Measurements from ENCODE around the gene SOX6. TPM values are rescaled to one million over a fixed set of nuclear protein-coding genes. Genes with fewer than 3 reads are reported as not detected.

Gene SOX6
- total RNA-seq, 1 experiment from 2014 or later = not detected

DNA sequence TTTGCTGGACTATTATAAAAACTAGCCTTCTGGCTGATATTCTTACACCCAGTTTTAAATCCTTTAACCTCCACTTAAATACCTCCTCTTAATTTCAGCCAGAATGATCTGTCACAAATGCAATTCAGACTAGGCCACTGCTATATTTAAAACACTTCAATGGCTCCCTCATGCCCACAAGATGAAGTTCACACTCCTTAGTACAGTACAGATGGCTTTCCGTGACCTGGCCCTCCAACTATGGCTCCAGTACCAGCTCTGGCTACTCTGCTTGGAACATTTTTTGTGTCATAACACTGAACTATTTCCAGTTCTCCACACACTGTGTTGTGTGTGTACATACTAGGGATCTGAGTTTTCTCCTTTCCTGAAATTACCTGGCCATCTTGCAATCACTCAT is 353.4 kb downstream of the SOX6 start:
- Histone ChIP-seq H3K27me3 (ENCODE audit: low read length) (no peaks in the 10 kb centered on the region; the same call in 1 of the 2 replicates), H3K9me3 (ENCODE audit: low read length) (no peaks in the 10 kb centered on the region), H3K4me3 (ENCODE audit: low read length) (no peak overlapping the region), H2AFZ (ENCODE audit: low read length) (no peak overlapping the region), H3K9me2 (replicated peaks; ENCODE audit: insufficient read depth, low read length) (no peaks in the 10 kb centered on the region), H3K27ac (ENCODE audit: low read length) (no peak overlapping the region), H3K79me2 (ENCODE audit: low read length) (no peaks in the 10 kb centered on the region), H3K36me3 (ENCODE audit: insufficient read depth, low read length) (no peaks in the 10 kb centered on the region), H4K20me1 (ENCODE audit: insufficient read depth, low read depth, low read length) (no peaks in the 10 kb centered on the region), H3K9ac (ENCODE audit: low read length) (no peak overlapping the region), H3K4me1 (ENCODE audit: low read length) (no peaks in the 10 kb centered on the region), H3K4me2 (ENCODE audit: low read depth, low read length, poor library complexity, severe bottlenecking) (no peak overlapping the region)
- DNase-seq = no peak

DNA sequence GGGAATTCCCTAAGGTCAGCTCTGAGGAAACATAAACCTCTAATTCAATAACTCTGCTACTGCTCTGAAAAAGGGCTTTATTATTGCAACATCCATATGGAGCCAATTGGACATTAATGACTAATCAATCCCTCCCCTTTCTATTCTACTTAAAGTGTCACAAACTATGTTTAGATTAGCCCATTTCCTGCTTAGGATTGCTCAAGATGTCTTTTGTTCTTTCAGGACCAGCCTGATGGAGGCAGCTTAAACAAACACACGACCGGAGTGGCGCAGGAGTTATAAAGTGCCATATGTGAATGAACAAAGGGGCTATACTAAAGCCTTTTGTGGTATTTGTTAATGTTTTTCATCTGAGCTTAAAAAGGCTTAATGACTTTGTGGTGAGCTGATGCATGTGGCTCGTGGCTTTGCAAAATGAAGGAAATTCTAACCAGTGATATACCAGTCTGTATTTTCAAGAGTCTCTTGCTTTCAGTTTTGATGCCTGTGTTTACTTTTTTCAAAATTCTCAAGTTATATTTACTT is 354.4 kb downstream of the SOX6 start:
- no peaks in the 10 kb centered on the region for H3K9me2 ChIP-seq (replicated peaks; ENCODE audit: insufficient read depth, low read length)
- H2AFZ ChIP-seq (ENCODE audit: low read length) = no peak overlapping the region
- no peak for DNase-seq
- H3K4me1 ChIP-seq (ENCODE audit: low read length) = no peaks in the 10 kb centered on the region
- H4K20me1 ChIP-seq (ENCODE audit: insufficient read depth, low read depth, low read length) = no peaks in the 10 kb centered on the region
- no peaks in the 10 kb centered on the region for H3K79me2 ChIP-seq (ENCODE audit: low read length)
- no peak overlapping the region for H3K27ac ChIP-seq (ENCODE audit: low read length)
- H3K4me3 ChIP-seq (ENCODE audit: low read length) = no peak overlapping the region
- H3K36me3 ChIP-seq (ENCODE audit: insufficient read depth, low read length) = no peaks in the 10 kb centered on the region
- H3K9ac ChIP-seq (ENCODE audit: low read length) = no peak overlapping the region
- no peaks in the 10 kb centered on the region; the same call in 1 of the 2 replicates for H3K27me3 ChIP-seq (ENCODE audit: low read length)
- H3K4me2 ChIP-seq (ENCODE audit: low read depth, low read length, poor library complexity, severe bottlenecking) = no peak overlapping the region
- no peaks in the 10 kb centered on the region for H3K9me3 ChIP-seq (ENCODE audit: low read length)

DNA sequence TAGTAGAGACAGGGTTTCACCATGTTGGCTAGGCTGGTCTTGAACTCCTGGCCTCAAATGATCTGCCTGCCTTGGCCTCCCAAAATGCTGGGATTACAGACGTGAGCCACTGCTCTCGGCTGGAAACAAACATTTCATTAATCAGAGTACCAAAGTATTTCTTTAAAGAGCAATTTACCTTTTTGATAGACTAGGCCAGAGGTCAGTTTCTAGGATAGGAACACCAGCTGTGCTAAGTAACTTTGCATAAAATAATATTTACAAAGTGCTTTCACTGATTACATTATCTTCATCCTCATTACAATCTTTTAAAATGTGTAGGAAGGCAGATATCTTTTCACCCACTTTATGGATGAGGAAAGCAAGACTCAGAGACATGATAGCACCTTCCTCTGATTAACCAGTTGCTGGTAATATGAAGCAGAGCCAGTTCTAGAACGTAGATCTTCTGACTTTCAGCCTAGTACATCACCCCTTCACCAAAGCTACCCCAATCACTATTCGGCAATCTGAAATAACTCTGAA is 355.2 kb downstream of the SOX6 start:
- H3K4me3 ChIP-seq (ENCODE audit: low read length) = no peak overlapping the region
- H3K79me2 ChIP-seq (ENCODE audit: low read length) = no peaks in the 10 kb centered on the region
- DNase-seq = no peak
- no peaks in the 10 kb centered on the region for H3K9me2 ChIP-seq (replicated peaks; ENCODE audit: insufficient read depth, low read length)
- H3K27me3 ChIP-seq (ENCODE audit: low read length) = no peaks in the 10 kb centered on the region; the same call in 1 of the 2 replicates
- no peaks in the 10 kb centered on the region for H3K4me1 ChIP-seq (ENCODE audit: low read length)
- H2AFZ ChIP-seq (ENCODE audit: low read length) = no peak overlapping the region
- H3K4me2 ChIP-seq (ENCODE audit: low read depth, low read length, poor library complexity, severe bottlenecking) = no peak overlapping the region
- H3K36me3 ChIP-seq (ENCODE audit: insufficient read depth, low read length) = no peaks in the 10 kb centered on the region
- H3K9me3 ChIP-seq (ENCODE audit: low read length) = no peaks in the 10 kb centered on the region
- no peak overlapping the region for H3K9ac ChIP-seq (ENCODE audit: low read length)
- no peaks in the 10 kb centered on the region for H4K20me1 ChIP-seq (ENCODE audit: insufficient read depth, low read depth, low read length)
- H3K27ac ChIP-seq (ENCODE audit: low read length) = no peak overlapping the region

DNA sequence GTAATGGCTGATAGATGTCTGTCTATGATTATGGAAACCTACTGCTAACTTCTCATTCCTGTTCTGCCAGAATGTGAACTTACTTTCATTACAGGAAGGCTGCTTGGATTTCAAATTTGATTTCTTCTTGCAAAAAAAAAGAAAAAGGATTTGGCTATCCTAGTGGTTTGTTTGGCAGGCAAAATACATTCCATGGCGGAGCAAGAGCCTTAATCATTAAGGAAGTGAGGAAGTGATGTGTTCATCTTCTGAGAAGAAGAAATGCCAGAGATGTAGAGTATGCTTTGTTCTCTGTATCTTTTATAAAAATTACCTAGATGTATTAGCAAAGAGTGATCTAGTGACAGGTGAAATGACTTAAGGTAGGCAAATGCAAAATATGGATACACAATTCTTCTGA is 356.3 kb downstream of the SOX6 start:
- Histone ChIP-seq H3K27me3 (ENCODE audit: low read length) (no peaks in the 10 kb centered on the region; the same call in 1 of the 2 replicates), H3K27ac (ENCODE audit: low read length) (no peak overlapping the region), H3K36me3 (ENCODE audit: insufficient read depth, low read length) (no peaks in the 10 kb centered on the region), H3K9ac (ENCODE audit: low read length) (no peak overlapping the region), H3K79me2 (ENCODE audit: low read length) (no peaks in the 10 kb centered on the region), H3K4me3 (ENCODE audit: low read length) (no peak overlapping the region), H3K9me2 (replicated peaks; ENCODE audit: insufficient read depth, low read length) (no peaks in the 10 kb centered on the region), H3K4me1 (ENCODE audit: low read length) (no peaks in the 10 kb centered on the region), H3K9me3 (ENCODE audit: low read length) (no peaks in the 10 kb centered on the region), H4K20me1 (ENCODE audit: insufficient read depth, low read depth, low read length) (no peaks in the 10 kb centered on the region), H3K4me2 (ENCODE audit: low read depth, low read length, poor library complexity, severe bottlenecking) (no peak overlapping the region), H2AFZ (ENCODE audit: low read length) (no peak overlapping the region)
- no peak for DNase-seq

DNA sequence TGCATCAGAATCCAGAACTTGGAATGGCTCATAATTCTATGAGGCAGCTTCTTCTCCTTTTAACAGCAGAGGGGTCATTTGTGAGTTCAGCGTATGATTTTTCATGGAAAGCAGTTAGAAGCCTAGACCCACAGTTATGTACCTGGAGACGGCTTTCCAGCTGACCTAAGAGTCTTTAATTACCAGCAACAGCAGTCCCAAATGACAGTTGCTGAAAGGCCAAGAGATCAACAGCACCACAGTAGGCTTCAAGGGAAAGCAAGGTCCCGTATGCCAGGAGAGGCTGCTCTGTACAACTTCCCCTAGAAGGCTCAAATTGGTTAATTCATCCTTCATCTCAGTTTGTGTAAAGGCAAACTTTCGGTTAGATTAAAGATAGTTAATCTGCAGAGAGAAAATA is 363.0 kb downstream of the SOX6 start:
- no peak overlapping the region for H3K9ac ChIP-seq (ENCODE audit: low read length)
- H3K27ac ChIP-seq (ENCODE audit: low read length) = no peak overlapping the region
- no peaks in the 10 kb centered on the region for H3K79me2 ChIP-seq (ENCODE audit: low read length)
- DNase-seq = no peak
- no peaks in the 10 kb centered on the region for H3K9me2 ChIP-seq (replicated peaks; ENCODE audit: insufficient read depth, low read length)
- H3K9me3 ChIP-seq (ENCODE audit: low read length) = no peaks in the 10 kb centered on the region
- H3K4me3 ChIP-seq (ENCODE audit: low read length) = no peak overlapping the region
- H4K20me1 ChIP-seq (ENCODE audit: insufficient read depth, low read depth, low read length) = no peaks in the 10 kb centered on the region
- no peak overlapping the region for H3K4me2 ChIP-seq (ENCODE audit: low read depth, low read length, poor library complexity, severe bottlenecking)
- H2AFZ ChIP-seq (ENCODE audit: low read length) = no peak overlapping the region
- H3K27me3 ChIP-seq (ENCODE audit: low read length) = no peaks in the 10 kb centered on the region
- no peaks in the 10 kb centered on the region for H3K36me3 ChIP-seq (ENCODE audit: insufficient read depth, low read length)
- H3K4me1 ChIP-seq (ENCODE audit: low read length) = no peaks in the 10 kb centered on the region

DNA sequence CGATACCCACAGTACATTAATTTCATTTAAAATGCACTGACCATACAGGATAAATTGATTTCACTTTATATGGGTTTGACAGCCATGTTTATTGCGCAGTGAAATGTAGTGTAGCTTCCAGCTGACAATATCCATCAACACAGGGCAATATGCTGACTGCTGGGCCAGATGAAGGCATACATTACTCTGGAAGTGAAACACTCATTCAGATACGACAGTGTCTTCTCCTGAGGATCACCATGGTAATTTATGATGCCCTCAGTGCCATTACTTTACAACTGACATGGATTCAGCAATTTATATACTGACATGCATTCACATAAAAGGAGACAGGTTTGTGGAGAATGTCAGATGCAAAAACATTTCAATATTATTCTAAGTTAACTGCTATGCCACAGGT is 365.1 kb downstream of the SOX6 start:
- Histone ChIP-seq H3K27ac (ENCODE audit: low read length) (no peak overlapping the region), H3K9ac (ENCODE audit: low read length) (no peak overlapping the region), H3K9me3 (ENCODE audit: low read length) (no peaks in the 10 kb centered on the region), H3K36me3 (ENCODE audit: insufficient read depth, low read length) (no peaks in the 10 kb centered on the region), H2AFZ (ENCODE audit: low read length) (no peak overlapping the region), H3K79me2 (ENCODE audit: low read length) (no peaks in the 10 kb centered on the region), H3K4me2 (ENCODE audit: low read depth, low read length, poor library complexity, severe bottlenecking) (no peak overlapping the region), H4K20me1 (ENCODE audit: insufficient read depth, low read depth, low read length) (no peaks in the 10 kb centered on the region), H3K27me3 (ENCODE audit: low read length) (no peaks in the 10 kb centered on the region), H3K9me2 (replicated peaks; ENCODE audit: insufficient read depth, low read length) (no peaks in the 10 kb centered on the region), H3K4me1 (ENCODE audit: low read length) (no peaks in the 10 kb centered on the region), H3K4me3 (ENCODE audit: low read length) (no peak overlapping the region)
- DNase-seq = no peak

DNA sequence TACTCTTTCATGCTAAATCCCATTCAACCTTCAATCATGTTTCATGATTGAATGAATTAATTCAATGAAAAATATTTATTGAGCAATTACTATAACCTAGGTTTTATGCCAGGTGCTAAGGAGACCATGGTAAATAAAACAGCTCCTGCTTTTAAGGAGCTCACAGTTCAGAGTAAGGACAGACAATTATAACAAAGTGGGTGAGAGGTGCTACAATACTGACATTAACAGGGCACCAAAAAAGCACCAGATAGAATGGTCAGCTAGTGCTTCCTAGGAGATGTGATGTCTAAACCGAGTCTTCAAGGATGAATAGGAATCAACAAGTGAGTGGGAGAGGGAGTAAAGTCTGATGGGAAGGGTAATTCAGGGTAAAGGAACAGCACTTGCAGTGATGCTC is 366.7 kb downstream of the SOX6 start:
- Histone ChIP-seq H3K4me1 (ENCODE audit: low read length) (no peaks in the 10 kb centered on the region), H3K27me3 (ENCODE audit: low read length) (no peaks in the 10 kb centered on the region), H4K20me1 (ENCODE audit: insufficient read depth, low read depth, low read length) (no peaks in the 10 kb centered on the region), H3K36me3 (ENCODE audit: insufficient read depth, low read length) (no peaks in the 10 kb centered on the region), H3K27ac (ENCODE audit: low read length) (no peak overlapping the region), H3K4me3 (ENCODE audit: low read length) (no peak overlapping the region), H3K9ac (ENCODE audit: low read length) (no peak overlapping the region), H3K4me2 (ENCODE audit: low read depth, low read length, poor library complexity, severe bottlenecking) (no peak overlapping the region), H2AFZ (ENCODE audit: low read length) (no peak overlapping the region), H3K9me3 (ENCODE audit: low read length) (no peaks in the 10 kb centered on the region), H3K79me2 (ENCODE audit: low read length) (no peaks in the 10 kb centered on the region), H3K9me2 (replicated peaks; ENCODE audit: insufficient read depth, low read length) (no peaks in the 10 kb centered on the region)
- no peak for DNase-seq

DNA sequence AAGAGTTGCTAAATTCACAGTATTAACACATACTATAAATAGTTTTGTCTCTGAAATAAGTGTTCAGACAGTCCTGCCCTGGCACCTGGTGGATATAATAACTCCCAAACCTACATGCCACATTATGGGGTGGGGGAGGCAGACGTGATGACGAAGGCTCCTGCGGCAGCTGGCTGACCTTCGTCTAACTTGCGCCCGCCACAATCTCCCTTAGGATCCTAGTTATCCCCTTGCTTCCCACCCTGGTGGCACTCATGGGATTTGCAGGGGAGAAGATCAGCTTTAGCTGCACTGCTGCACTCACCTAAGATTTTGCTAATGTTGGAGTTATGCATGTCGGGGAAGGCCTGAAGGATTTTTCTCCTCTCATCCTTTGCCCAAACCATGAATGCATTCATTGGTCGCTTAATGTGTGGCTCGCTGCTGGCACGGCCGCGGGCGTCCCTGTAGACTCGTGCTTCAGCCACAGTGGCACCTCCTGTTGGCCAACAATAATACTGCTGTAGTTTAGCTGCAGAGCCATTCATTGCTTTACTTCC is 367.6 kb downstream of the SOX6 start:
- peak; percentile 72 for DNase-seq
- H3K36me3 ChIP-seq (ENCODE audit: insufficient read depth, low read length) = no peaks in the 10 kb centered on the region
- H3K9me2 ChIP-seq (replicated peaks; ENCODE audit: insufficient read depth, low read length) = no peaks in the 10 kb centered on the region
- H3K79me2 ChIP-seq (ENCODE audit: low read length) = no peaks in the 10 kb centered on the region
- H2AFZ ChIP-seq (ENCODE audit: low read length) = no peak overlapping the region
- H4K20me1 ChIP-seq (ENCODE audit: insufficient read depth, low read depth, low read length) = no peaks in the 10 kb centered on the region
- H3K9ac ChIP-seq (ENCODE audit: low read length) = no peak overlapping the region
- no peak overlapping the region for H3K4me3 ChIP-seq (ENCODE audit: low read length)
- H3K27me3 ChIP-seq (ENCODE audit: low read length) = no peaks in the 10 kb centered on the region
- H3K4me1 ChIP-seq (ENCODE audit: low read length) = no peaks in the 10 kb centered on the region
- no peak overlapping the region for H3K4me2 ChIP-seq (ENCODE audit: low read depth, low read length, poor library complexity, severe bottlenecking)
- H3K9me3 ChIP-seq (ENCODE audit: low read length) = no peaks in the 10 kb centered on the region
- no peak overlapping the region for H3K27ac ChIP-seq (ENCODE audit: low read length)
